GM12864 (cell line): ENCODE measurements around the gene ZNF470.
A peak's percentile ranks its signal among the peaks of the same experiment; 100 is the strongest.

ENCODE experiments used
- DNase-seq: peaks from one replicate; pipeline ENCODE4 v3.0.0-alpha.2; 2011; ENCODE audit warnings: low read depth
- H3K4me3 ChIP-seq: 2 replicates; pipeline ENCODE4 v1.5.1; 2011; ENCODE audit warnings: mild to moderate bottlenecking, low read depth, low read length, control low read depth
- TF ChIP-seq, protein P1 (sequence below): IDR thresholded peaks from 2 replicates; pipeline ENCODE4 v1.5.1; 2011; ENCODE audit warnings: low read depth, mild to moderate bottlenecking, moderate library complexity, low read length, control low read depth, inconsistent platforms; ENCODE audit errors: missing control alignments

Gene ZNF470

DNA sequence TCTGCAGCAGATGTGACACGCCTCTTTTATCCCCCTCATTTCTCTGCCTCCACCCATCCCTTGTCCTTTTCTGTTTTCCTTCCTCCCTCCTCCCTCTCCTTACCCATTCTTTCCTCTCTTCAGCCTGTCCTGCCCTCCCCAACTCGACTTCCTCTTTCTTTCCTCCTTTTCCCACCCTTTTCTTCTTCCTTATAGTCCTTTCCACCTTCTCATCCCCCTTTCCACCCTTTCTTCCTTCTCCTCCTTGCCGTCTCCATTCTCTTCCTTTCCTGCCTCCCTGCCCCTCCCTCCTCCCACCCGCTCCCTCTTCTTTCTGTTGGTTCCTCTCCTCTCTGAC is 27.1 kb downstream of the ZNF470 start:
- H3K4me3 ChIP-seq = no peak overlapping the region; the same call in none of the 2 replicates
- DNase-seq = no peak
- TF ChIP-seq, protein P1, sequence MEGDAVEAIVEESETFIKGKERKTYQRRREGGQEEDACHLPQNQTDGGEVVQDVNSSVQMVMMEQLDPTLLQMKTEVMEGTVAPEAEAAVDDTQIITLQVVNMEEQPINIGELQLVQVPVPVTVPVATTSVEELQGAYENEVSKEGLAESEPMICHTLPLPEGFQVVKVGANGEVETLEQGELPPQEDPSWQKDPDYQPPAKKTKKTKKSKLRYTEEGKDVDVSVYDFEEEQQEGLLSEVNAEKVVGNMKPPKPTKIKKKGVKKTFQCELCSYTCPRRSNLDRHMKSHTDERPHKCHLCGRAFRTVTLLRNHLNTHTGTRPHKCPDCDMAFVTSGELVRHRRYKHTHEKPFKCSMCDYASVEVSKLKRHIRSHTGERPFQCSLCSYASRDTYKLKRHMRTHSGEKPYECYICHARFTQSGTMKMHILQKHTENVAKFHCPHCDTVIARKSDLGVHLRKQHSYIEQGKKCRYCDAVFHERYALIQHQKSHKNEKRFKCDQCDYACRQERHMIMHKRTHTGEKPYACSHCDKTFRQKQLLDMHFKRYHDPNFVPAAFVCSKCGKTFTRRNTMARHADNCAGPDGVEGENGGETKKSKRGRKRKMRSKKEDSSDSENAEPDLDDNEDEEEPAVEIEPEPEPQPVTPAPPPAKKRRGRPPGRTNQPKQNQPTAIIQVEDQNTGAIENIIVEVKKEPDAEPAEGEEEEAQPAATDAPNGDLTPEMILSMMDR = no peak

- TF ChIP-seq, protein P1 = no peak
- H3K4me3 ChIP-seq = peak within 1 kb of the TSS; percentile 94
- DNase-seq = peak; percentile 48
Observed at GRCh38 chr19:56594783-56595547, 27.7 kb downstream of the ZNF470 start, which contains the start of gene ZNF71. Gene ZNF71, plus strand, starts transcription at chr19:56595302. Its CDS starts 6,257 bp downstream, at chr19:56601559.

DNA sequence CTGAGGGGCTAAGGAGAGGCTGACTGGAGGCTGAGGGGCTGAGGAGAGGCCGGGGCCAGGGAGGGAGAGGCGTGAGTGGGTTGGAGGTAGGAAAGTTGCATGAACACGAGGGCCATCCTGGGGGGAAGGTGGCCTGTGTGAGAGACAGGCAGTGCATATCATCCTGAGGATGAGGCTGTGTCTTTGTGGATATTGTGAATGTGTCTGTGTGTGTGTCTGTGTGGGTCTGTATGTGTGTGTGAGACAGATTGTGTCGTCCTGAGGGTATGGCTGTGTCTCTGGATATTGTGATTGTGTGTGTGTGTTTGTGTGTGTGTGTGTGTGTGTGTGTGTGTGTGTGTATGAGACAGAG is 28.3 kb downstream of the ZNF470 start:
- H3K4me3 ChIP-seq = peak overlapping the region; percentile 94
- TF ChIP-seq, protein P1 = no peak
- DNase-seq = no peak

GRCh38 chr19:56596676-56597075 is 29.4 kb downstream of the ZNF470 start:
- no peak overlapping the region for H3K4me3 ChIP-seq
- TF ChIP-seq, protein P1 = no peak
- no peak for DNase-seq

DNA sequence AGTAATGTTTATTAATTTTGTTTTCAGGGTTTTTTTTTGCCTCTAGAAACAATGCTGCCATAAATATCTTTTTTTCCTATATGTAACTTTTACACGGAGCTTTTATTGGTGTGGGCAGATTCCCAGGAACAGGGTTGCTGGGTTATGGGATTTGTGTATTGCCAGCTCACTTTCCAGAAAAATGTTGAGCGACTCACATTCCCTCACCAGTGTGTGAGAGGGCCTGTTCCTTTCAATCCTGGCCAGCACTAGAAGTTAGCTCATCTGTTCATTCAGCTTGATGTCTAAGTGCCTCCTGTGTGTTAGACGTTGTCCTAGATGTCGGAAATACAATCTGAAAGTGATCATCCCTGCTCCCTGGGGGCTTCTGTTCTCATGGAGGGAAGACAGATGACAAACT is 30.4 kb downstream of the ZNF470 start:
- TF ChIP-seq, protein P1 = no peak
- H3K4me3 ChIP-seq = no peak overlapping the region
- no peak for DNase-seq

- no peak overlapping the region for H3K4me3 ChIP-seq
- no peak for DNase-seq
Observed at GRCh38 chr19:56601375-56601774, 34.1 kb downstream of the ZNF470 start.

More at GRCh38 chr19:56601375-56601774, 34.1 kb downstream of the ZNF470 start:
- TF ChIP-seq, protein P1 = no peak
